ENCODE data around the gene OR7C1. TPM values are rescaled to one million over a fixed set of nuclear protein-coding genes. Genes with fewer than 3 reads are reported as not detected.
"Not testable (repeated sequence)": the region's sequence is repeated elsewhere in the genome, so short reads cannot be mapped to it uniquely, and the experiment has no call there.

Gene OR7C1
- polyA plus RNA-seq, 1 donor: 0.11 TPM

GRCh38 chr19:14767466-14767971 lies 67.5 kb downstream of the OR7C1 start:
- no peak for DNase-seq (ENCODE audit: low read depth)

DNA sequence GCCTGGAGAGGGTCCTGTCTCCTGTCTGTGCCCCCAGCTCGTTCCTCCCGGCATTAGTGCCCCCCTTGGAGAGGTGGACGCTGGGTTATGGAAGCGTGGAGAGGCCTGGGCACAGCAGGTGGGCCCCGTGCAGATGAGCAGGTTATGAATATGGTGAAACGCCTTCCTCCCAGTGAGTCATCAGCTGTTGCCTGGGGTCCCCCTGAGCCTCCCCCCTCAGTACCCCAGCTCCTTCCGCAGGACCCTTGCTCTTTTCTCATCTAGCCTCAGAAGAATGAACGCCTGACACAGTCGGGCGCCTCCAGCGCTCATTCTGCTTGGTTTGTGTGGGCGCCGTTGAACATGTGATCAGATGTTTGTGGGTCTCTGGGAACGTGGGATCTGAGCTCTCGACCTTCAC lies 69.1 kb downstream of the OR7C1 start:
- not testable (repeated sequence) for DNase-seq (ENCODE audit: low read depth)

- not testable (repeated sequence) for DNase-seq (ENCODE audit: low read depth)
Measured at GRCh38 chr19:14765403-14765802, 69.6 kb downstream of the OR7C1 start.

GRCh38 chr19:14764401-14764800 lies 70.6 kb downstream of the OR7C1 start:
- no peak for DNase-seq (ENCODE audit: low read depth)

DNA sequence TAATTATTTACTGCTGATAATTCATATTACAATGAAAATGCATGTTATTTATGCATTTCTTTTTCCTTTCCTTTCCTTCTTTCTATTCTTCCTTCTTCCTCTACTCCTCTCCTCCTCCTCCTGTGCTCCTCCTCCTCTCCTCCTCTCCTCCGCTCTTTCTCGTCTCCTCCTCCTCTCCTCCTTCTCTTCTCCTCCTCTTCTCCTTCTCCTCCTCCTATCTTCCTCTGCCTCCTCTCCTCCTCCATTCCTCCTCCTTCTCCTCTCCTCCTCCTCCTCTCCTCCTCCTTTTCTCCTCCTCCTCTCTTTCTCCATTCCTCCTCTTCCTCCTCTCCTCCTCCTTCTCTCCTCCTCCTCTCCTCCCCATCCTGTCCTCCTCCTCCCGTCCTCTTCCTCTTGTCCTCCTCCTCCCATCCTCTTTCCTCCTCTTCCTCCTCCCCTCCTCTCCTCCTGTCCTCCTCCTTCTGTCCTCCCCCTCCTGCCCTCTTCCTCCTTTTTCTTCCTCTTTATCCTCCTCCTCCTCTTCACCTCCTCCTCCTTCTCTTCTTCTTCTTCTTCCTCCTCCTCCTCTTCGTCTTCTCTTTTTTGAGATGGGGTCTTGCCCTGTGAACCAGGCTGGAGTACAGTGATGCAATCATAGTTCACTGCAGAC lies 71.4 kb downstream of the OR7C1 start:
- no peak for DNase-seq (ENCODE audit: low read depth)

- DNase-seq (ENCODE audit: low read depth): no peak
Measured at GRCh38 chr19:14762111-14762510, 72.9 kb downstream of the OR7C1 start.

GRCh38 chr19:14761607-14762006 lies 73.4 kb downstream of the OR7C1 start:
- no peak for DNase-seq (ENCODE audit: low read depth)

GRCh38 chr19:14758816-14759215 lies 76.2 kb downstream of the OR7C1 start:
- DNase-seq (ENCODE audit: low read depth): no peak

- DNase-seq (ENCODE audit: low read depth): no peak
Measured at GRCh38 chr19:14748601-14749000, 86.4 kb downstream of the OR7C1 start.

Other genes with a start within 250 kb of the OR7C1 start
- not detected for gene ADGRE3, start 160.3 kb downstream of the OR7C1 start, polyA plus RNA-seq (ENCODE audit: insufficient read length)
- gene ZNF333, start 145.1 kb downstream of the OR7C1 start, polyA plus RNA-seq (ENCODE audit: insufficient read length): 22.0 TPM
- gene ADGRE2, start 56.6 kb downstream of the OR7C1 start, polyA plus RNA-seq (ENCODE audit: insufficient read length): 0.51 TPM
- gene OR7A5, start within 50 bp of the OR7C1 start, polyA plus RNA-seq (ENCODE audit: insufficient read length): not detected
- gene OR7A10, start 13.7 kb upstream of the OR7C1 start, polyA plus RNA-seq (ENCODE audit: insufficient read length): not detected
- gene OR7A17, start 50.9 kb upstream of the OR7C1 start, polyA plus RNA-seq (ENCODE audit: insufficient read length): 0.05 TPM
- gene OR7C2, start 106.3 kb upstream of the OR7C1 start, polyA plus RNA-seq (ENCODE audit: insufficient read length): not detected
- gene SLC1A6, start 144.7 kb upstream of the OR7C1 start, polyA plus RNA-seq (ENCODE audit: insufficient read length): 0.20 TPM
- 0.05 TPM for gene CASP14, start 214.3 kb upstream of the OR7C1 start, polyA plus RNA-seq (ENCODE audit: insufficient read length)
- 0.06 TPM for gene OR1I1, start 247.0 kb upstream of the OR7C1 start, polyA plus RNA-seq (ENCODE audit: insufficient read length)